C4-2B (cell line): ENCODE results near the gene ZMIZ2.

ENCODE experiments used
- H3K27ac ChIP-seq: fragments of 450-650 bp; 2 replicates; pipeline ENCODE4 v1.5.1; 2017
- CTCF ChIP-seq: fragments of 450-650 bp; conservative IDR thresholded peaks from 2 replicates; pipeline ENCODE4 v1.5.1; 2017; ENCODE audit warnings: mild to moderate bottlenecking
- ZFX ChIP-seq: fragments of 450-650 bp; IDR thresholded peaks from 2 replicates; pipeline ENCODE4 v1.6.1; 2017

ZMIZ2 gene

GRCh38 chr7:44754802-44755697, 6.4 kb downstream of the ZMIZ2 start:
- H3K27ac ChIP-seq = no peak overlapping the region
- no peak for TF ChIP-seq CTCF
- TF ChIP-seq ZFX = no peak

- H3K27ac ChIP-seq = no peak overlapping the region
- TF ChIP-seq ZFX (no peak), CTCF (no peak)
These were observed 7.3 kb downstream of the ZMIZ2 start for GRCh38 chr7:44755698-44756627.

GRCh38 chr7:44756904-44757303, 8.3 kb downstream of the ZMIZ2 start:
- H3K27ac ChIP-seq = no peak overlapping the region
- TF ChIP-seq ZFX (no peak), CTCF (no peak)

- H3K27ac ChIP-seq = no peak overlapping the region
- no peak for TF ChIP-seq CTCF
- TF ChIP-seq ZFX = no peak
These were observed 8.7 kb downstream of the ZMIZ2 start for GRCh38 chr7:44757311-44757710.

GRCh38 chr7:44757739-44758138, 9.1 kb downstream of the ZMIZ2 start:
- TF ChIP-seq CTCF (no peak), ZFX (no peak)
- H3K27ac ChIP-seq = no peak overlapping the region

GRCh38 chr7:44759246-44759645, 10.6 kb downstream of the ZMIZ2 start:
- no peak overlapping the region for H3K27ac ChIP-seq
- TF ChIP-seq ZFX (no peak), CTCF (no peak)
